ENCODE data around the gene SCP2D1.

Gene SCP2D1

DNA sequence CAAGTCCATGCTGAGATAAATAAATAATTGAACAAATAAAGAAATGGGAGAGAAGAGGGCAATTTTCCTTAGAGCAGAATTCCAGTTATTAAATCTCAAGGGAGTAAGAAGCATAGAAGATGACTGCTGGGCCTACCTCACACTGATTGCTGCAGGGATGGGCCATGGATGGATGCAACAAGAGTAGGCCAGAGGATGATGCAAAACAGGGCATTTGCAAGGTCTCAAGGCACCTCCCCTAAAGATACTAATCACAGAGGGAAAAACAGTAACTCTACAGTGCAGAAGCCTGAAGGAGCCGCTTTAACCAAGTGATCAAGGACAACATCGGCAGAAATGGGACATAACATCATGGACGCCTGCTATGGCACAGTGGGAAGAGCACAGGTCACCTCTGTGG is 1.7 kb upstream of the SCP2D1 start:
- no peak for DNase-seq (ENCODE audit: extremely low read depth in 1 of 2, low read depth in 1 of 2)

DNA sequence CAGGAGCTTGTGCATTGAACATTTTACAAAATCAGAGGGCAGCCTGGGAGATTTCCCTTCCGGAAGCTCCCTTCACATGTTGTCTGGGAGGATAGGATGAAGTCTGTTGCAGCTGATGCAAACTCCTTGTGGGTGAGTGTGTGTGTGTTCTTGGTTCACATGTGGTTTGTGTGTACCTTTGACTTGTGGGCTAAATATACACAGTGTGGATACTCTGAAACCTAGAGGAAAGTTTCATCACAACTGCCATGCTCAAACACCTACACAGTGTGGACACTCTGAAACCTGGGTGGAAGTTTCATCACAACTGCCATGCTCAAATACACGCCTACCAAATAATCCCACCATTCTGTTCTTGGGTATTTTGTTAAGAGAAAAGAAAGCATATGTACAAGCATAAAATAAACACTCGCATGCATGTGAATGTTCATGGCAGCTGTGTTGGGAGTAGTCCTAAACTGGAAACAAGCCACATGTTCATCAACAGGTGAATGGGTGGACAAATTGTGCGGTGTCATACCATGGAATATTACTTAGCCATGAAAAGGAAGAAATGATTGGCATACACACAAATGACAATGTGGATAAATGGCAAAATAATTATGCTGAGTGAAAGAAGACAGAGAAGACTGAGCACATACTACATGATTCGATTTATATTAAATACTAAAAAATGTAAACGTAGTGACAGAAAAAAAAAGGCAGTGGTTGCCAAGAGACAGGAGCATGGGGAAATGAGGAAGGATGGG is 1.8 kb downstream of the SCP2D1 start:
- no peak for DNase-seq (ENCODE audit: extremely low read depth in 1 of 2, low read depth in 1 of 2)

DNA sequence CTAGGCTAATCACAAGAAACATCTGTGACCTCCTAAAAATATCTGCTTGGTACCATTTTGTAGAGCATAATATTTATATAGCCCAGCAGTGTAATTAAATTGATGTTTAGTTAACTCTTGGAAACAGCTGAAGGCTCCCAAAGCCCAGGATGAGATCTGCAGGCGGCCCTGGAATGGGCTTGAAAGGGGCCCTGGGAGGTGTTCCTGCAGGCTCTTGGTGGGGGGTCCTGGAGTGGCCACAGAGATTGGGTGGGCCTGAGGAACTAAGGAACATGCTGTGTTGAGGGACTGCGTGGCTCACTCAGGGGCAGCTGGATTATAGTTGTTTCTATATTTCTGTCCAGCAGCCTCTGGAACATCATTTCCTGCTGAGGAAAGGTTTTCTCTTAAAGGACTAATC is 9.2 kb downstream of the SCP2D1 start:
- DNase-seq (ENCODE audit: extremely low read depth in 1 of 2, low read depth in 1 of 2): no peak

DNA sequence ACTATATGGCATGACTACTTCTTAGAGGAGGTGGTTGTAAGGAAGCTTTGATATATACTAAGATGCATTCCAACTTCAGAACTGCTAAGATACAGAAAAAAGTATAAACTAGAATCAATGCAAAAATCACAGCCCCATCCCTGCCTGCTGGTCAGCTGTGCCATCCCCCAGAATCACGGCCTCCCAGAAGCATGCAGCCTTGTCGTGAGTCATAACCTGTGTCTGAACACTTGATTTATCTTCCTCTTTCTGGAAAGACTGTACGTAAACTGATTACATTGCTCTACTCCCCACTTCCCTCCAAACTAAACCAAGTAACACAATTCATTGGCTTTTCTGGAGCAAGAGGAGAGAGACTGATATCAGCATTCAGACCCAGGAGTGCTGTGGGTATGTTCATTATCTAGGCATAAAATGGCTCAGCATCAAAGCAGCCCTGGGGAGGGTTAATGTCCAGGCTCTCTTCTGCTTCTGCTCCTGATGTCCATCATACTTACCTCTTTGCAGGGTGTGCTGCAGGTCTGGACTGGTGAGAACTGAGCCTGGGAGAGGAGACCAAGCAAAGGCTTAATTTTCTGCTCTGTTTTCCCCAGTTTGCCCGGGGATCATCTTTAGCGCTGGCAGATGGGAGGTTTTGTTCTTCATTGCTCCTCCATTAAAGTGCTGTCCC is 18.4 kb downstream of the SCP2D1 start:
- DNase-seq (ENCODE audit: extremely low read depth in 1 of 2, low read depth in 1 of 2): no peak

DNA sequence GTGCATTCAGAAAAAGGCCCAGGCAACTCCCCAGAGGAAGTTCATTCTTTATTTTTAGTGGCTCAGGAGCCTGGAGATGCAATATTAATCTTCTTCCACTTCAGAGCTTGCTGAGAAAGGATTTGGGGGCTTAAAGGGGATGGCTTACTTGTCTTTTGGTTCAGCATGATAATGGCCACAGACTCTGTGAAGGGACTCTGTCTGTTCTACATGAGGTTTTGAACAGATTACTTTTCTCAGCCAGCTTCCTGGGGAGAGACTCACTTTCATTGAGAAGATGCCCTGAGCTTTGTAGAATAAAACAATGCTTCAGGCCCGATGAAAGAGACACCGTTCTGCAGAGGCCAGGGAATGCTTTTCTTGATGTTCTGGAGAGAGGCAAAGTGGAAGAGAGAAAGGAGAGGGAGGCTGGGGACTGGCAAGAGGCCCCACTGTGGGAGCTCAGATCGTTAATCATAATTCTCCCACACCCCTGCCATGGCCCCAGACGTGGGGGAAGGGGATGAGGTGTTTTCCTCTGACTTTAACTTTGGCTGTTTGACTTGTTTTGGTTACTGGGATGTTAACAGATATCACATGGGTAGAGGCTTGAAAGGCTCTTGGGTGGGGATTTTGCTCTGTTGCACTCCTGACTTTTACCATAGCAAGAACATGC is 19.1 kb downstream of the SCP2D1 start:
- no peak for DNase-seq (ENCODE audit: extremely low read depth in 1 of 2, low read depth in 1 of 2)

DNA sequence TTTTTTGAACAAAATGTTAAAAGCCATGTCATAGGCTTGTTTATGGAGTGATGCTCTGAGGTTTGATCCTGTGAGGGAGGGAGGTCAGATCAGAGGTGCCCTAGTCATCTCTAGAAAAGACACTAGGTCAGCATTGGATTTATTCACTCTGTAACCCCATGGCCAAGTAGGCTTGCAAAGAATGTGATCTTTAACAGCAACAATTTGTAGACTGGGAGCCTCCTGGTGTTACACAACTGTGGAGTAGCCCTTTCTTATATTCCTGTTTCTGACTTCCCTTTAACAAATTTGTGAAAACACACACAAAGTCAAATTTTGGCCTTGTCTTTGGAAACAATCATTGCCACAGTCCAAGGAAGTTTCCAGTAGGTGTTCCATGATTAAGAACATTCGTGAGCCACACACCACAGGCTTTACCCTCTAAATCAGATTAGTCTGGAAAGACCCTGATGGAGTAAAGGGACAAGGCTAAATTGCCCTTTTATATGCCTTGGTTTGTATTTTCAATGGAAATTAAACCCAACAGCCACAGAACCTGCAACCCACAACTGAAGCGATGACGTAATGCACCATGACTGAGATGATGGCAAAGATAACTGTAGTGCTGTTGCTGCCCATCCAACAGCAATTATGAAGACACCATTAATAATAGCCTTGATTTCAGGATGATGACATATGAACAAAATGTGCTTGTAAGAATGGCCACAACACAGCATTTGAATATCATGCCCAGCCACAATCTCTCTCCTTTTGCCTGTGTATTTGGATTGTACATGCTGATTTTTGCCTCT is 22.1 kb downstream of the SCP2D1 start:
- DNase-seq (ENCODE audit: extremely low read depth in 1 of 2, low read depth in 1 of 2): no peak

DNA sequence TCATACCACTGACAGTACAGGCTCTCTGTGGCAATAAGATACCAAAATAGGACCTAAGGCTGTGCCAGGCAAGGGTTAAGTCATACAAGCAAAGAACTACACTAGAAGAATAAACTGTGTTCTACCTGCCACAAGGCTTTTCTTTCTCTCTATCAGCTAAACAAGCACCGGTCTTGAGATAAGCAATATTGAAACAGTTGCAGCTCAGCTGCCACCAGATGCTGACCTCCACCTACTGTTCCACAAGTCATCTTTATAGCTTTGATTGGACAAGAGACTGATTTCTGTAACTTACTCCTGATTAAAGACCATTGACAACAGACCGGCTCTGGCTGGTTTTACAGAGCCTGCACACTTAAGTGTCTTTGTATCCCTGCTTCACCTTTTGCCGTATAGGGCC is 24.1 kb downstream of the SCP2D1 start:
- no peak for DNase-seq (ENCODE audit: extremely low read depth in 1 of 2, low read depth in 1 of 2)

DNA sequence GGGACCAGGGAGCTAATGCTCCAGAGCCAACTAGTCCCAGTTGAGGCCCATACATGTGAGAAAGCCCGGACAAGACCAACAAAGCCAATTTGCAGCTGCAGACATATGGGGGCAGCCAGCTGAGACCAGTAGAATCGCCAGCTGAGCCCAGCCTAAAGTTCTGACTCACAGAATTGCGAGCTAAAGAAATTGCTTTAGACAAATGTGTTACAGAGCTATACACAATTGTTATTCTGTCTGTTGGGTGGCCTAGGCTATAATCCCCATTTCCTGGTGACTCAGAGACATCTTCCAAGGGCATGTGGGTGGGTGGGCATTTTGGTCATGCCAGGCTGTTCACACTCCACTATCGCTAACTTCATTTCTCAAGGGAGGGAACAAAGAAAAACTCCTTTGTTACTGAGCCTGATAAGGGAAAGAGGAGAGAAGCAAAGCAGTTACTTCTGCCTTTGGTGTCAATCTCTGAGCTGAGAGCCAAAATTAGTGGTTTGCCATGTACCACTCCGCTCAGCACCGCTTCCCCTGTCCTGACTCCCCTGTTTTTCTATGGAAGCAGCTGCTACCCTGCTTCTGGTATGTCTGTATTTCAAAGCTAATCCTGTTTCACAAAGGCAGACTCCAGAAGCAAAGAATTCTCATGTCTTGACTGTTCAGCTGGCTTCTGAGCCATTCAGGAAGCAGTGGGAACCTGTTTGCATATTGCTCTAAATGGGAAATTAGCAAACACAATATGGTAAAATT is 26.1 kb downstream of the SCP2D1 start:
- DNase-seq (ENCODE audit: extremely low read depth in 1 of 2, low read depth in 1 of 2): no peak

DNA sequence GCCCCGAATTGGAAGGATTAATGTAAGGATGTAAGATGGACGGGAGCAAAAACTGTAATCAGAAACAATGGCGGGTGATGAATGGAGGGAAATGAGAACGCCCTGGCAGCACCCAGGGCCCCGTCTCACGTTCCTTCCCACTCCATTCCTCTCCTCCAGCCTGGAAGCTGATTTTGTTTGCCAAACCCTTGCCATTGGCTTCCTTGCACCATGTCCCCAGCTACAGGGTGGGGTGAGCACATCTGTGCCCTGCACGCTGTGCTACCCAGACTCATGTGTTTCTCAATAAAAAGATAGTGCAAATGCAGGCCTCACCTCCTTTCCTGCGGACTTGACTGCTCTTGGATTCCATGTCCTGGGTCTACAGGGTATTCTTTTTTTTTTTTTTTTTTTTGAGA is 26.7 kb downstream of the SCP2D1 start:
- no peak for DNase-seq (ENCODE audit: extremely low read depth in 1 of 2, low read depth in 1 of 2)

DNA sequence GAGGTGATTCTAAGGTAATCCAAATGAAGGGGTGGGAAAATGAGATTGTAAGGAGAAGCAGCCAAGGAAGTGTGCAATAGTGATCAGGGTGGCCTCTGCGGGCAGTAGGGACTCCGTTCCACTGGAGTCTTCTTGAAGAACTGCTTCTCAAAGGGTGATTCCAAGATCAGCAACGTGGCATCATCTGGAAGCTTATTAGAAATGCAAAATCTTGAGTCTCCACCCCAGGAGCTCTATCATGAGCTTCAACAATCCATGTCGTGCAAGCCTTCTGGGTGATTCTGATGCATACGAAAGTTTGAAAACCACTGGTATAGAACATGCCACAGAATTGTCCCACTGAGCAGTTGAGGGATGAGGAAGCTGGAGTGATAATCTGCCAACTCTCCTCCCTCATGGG is 31.4 kb downstream of the SCP2D1 start:
- no peak for DNase-seq (ENCODE audit: extremely low read depth in 1 of 2, low read depth in 1 of 2)

DNA sequence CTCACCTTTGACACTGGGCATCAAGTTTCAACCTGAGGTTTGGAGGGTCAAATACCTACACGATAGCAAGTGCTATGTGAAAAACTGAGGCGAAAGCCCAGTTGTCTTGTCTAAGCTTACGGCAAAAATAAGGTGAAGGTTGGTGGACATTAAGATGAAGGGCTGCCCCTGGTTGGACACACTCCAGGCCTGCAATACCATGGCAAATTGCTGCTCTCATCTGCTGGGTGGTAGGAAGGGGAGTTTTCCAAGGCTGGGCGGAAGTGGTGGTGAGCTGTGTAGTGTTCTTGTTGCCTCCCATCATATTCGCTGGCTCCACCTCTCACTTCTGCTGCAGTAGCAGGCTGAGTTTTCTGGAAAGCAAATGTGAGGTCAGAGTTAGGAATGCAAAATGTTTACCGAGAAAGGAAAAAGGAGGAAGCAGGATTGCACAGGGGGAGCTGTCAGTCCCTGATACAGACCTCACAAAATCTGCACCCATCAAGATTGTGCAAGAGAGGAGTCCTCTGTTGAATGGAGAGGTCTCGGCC is 33.7 kb downstream of the SCP2D1 start:
- DNase-seq (ENCODE audit: extremely low read depth in 1 of 2, low read depth in 1 of 2): no peak

DNA sequence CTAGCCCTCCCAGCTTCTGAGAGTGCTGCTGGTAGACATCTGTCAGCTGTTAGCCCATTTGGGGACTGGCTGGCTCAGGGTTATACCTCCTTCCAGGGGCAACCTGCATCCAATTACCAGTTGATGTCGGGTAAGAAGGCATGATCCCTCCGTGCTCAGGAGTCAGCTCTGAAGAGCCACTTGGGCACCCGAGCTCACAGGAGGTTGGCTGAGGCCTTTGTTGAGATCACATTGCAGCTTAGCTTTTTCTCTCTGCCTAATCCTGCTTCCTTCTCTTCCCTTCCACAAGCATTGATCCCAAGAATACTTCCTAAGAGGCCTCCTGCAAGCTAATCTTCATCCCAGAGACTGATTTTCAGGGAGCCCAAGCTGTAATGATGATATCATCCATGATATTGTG is 35.5 kb downstream of the SCP2D1 start:
- DNase-seq (ENCODE audit: extremely low read depth in 1 of 2, low read depth in 1 of 2): no peak

DNA sequence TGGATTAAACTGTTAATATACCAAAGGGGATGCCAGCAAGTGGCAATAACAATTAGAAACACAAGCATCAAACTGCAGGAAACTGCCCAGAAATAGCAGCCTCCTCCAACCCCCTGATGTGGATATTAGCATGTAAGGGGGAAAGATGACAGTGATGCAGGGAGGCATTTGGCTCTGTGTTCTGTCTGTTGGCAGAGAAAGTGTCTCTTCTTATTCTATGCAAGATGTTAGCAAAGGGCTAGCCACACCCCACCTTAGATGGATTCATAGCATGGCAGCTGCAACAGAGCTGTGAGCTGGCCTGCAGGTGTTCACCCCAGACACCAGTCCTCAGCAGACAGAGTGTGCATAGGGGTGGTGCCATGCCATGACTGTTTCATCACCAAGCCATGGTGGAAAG is 38.0 kb downstream of the SCP2D1 start:
- DNase-seq (ENCODE audit: extremely low read depth in 1 of 2, low read depth in 1 of 2): no peak

DNA sequence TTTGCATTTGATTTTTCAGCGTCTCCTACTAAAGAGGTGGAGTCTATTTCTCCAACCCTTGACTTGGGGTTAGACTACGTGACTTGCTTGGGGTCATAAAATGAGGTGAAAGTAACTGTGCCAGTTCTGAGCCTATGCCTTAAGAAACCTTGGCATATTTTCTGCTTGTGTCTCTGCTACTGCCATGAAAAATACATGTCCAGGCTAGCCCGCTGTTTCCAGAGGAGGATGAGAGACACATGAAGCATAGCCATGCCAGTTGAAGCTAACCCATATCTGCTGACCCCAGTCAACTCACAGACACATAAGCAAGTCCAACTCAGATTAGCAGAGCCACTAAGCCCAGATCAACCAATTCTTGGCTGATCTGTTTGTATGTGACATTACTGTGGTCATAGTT is 38.7 kb downstream of the SCP2D1 start:
- no peak for DNase-seq (ENCODE audit: extremely low read depth in 1 of 2, low read depth in 1 of 2)

DNA sequence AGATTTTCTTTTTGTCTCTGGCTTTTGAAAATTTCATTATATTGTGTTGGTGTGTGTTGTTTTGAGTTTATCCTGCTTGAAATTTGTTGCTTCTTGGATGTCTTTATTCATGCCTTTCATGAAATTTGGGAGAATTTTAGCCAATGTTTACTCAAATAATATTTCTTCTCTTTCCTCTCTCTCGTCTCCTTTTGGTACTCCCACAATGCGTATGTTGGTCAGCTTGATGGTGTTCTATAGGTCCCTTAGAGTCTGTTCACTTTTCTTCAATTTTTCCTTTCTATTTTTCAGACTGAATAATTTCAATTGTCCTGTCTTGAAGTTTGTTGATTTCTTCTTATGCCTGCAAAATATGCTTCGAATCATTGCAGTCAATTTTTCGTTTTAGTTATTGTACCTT is 39.6 kb downstream of the SCP2D1 start:
- DNase-seq (ENCODE audit: extremely low read depth in 1 of 2, low read depth in 1 of 2): no peak

DNA sequence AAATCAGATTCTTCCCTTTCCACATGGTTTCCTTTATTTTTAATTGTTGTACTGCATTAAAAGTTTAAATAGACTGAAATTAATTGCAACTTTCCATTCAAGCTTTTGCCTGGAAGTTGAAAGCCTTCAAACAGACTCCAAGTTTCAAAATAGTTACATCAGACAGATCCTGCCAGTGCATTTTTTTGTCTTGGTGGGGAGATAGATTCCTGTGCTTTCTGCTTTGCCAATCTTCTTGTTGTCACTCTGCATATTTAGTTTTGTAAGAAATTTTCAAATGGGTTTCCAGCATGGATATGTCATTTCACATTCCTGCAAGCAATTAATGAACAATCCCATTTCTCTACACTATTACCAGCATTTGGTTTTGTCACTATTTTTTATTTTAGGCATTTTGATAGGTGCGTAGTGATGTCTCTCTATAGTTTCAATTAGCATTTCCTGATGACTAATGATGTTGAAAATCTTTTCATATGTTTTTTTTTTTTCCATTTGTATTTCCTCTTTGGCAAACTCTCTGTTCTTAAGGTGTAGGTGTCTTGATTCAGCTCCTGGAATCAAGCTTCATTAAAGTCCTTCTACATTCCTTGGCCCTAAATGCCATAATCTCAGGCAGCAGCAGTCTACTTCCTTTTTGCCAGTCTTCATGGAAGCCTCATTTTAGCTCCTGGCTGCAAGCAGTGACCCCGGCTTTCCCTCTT is 40.5 kb downstream of the SCP2D1 start:
- no peak for DNase-seq (ENCODE audit: extremely low read depth in 1 of 2, low read depth in 1 of 2)

DNA sequence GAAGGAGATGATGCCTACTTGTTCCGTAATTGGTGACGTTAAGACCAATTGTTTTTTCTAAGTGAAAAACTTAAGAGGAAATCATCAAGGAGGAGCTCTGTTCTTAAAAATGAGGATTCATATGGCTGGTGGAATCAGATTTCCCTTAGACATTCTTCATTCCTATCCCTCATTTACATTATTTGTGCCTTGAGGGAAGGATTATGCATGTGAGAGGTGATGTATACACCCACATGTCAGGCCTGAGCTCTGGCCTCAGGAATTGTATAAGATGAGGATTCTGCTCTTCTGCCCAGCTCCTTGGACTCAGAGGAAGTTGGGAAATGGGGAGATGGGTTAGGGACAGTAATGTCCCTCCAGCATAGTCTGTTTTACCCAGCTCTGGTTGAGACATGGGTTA is 42.3 kb downstream of the SCP2D1 start:
- no peak for DNase-seq (ENCODE audit: extremely low read depth in 1 of 2, low read depth in 1 of 2)

DNA sequence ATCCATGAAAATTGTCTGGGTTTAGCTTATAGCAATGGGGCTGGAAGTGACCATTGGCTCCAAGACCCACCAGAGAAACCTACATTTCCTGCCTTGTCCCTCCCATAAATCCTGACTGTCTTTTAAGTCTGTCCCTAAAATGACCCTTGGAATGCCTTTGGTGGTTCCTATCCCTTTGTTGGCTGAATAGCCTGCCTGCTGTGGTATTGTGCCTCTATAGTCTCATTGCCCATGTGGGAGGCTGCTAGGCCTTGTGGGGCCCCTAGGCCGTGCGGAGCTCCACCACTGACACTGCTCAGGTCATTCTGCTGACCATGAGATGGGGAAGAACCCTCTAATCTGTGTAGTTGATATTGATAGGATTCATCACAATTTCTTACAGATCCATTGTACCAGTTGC is 43.3 kb downstream of the SCP2D1 start:
- no peak for DNase-seq (ENCODE audit: extremely low read depth in 1 of 2, low read depth in 1 of 2)

DNA sequence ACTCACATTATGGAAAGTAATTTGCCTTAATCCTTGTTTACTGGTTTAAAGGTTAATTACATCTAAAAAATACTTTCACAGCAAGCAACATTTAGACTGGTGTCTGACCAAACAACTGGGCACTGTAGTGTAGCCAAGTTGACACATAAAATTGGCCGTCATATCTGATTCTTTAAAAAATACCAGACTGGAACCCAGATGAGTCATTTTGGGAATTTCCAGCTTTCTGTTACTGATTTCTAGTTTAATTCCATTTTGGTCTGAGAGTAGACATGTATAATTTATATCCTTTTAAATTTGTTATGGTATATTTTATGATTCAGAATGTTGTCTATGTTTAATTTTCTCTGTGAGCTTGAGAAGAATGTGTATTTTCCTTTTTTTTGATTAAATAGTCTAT is 44.1 kb downstream of the SCP2D1 start:
- DNase-seq (ENCODE audit: extremely low read depth in 1 of 2, low read depth in 1 of 2): no peak

DNA sequence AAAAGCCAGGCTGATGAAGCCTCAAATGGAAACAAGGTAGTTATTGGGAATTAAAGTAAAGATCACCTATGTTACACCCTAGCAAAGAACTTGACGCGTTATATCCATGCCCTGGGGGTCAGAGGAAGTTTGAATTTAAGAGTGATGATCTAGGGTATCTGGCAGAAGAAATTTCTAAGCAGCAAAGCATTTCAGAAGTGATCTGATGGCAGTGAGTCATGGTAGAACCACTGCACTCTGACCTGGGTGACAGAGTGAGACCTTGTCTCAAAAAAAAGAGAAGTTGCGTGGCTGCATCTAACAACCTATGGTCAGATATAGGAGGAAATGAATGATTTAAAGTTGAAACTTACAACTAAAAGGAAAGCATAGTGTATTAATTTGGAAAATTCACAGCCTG is 45.2 kb downstream of the SCP2D1 start:
- no peak for DNase-seq (ENCODE audit: extremely low read depth in 1 of 2, low read depth in 1 of 2)
